Measurements from ENCODE around the gene PPP1R11.
A peak's percentile ranks its signal among the peaks of the same experiment; 100 is the strongest.

Gene PPP1R11

DNA sequence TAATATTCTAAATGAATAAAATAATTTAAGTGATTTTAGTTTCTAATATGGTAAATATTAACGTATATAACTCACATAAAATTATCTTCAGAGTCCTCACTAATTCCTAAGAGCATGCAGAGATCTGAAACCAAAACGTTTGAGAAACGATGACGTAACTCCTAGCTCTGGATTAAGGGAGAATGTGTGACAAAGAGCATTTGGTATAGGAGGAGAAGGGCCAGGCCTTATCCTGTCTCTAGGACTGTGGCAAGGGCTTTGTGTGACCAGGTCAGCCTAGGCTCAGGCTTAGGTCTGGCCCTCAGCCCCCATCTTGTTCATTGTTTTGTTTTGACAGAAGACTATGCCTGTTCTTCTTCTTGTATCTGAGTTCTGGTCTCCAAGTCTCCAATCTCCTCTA lies 25.2 kb upstream of the PPP1R11 start:
- Histone ChIP-seq H3K4me2 (ENCODE audit: low read length, poor library complexity, severe bottlenecking) (no peak overlapping the region), H3K18ac (ENCODE audit: low read depth in 1 of 2, low read length in 2 of 2) (no peak overlapping the region), H3K9me3 (ENCODE audit: control insufficient read depth, low read length) (no peaks in the 10 kb centered on the region), H3K36me3 (ENCODE audit: control insufficient read depth in 1 of 2, insufficient read depth in 2 of 2, low read depth in 1 of 2, low read length in 2 of 2) (no peaks in the 10 kb centered on the region), H2BK12ac (ENCODE audit: low read length in 2 of 2) (no peak overlapping the region), H3K4me1 (ENCODE audit: control insufficient read depth, insufficient read depth, low read depth, low read length) (peaks cover 2% of the 10 kb centered on the region), H3K4ac (ENCODE audit: low read depth in 1 of 2, low read length in 2 of 2) (no peak overlapping the region), H4K8ac (ENCODE audit: low read length) (no peak overlapping the region), H3K23ac (ENCODE audit: low read length in 2 of 2) (no peak overlapping the region), H3K4me3 (ENCODE audit: insufficient read depth in 1 of 2, low read depth in 1 of 2, low read length in 2 of 2) (no peak overlapping the region), H2BK120ac (ENCODE audit: low read depth, low read length) (no peak overlapping the region), H3K14ac (ENCODE audit: low read length in 2 of 2) (no peak overlapping the region), H3K27me3 (ENCODE audit: control insufficient read depth in 1 of 2, insufficient read depth in 1 of 2, low read length in 2 of 2) (no peaks in the 10 kb centered on the region), H2BK5ac (ENCODE audit: low read depth, low read length, poor library complexity, severe bottlenecking) (no peak overlapping the region), H3K9ac (ENCODE audit: low read length) (no peak overlapping the region), H3K79me1 (replicated peaks; ENCODE audit: low read length, poor library complexity, severe bottlenecking) (peaks cover 6% of the 10 kb centered on the region), H2BK15ac (ENCODE audit: low read depth, poor library complexity, severe bottlenecking) (no peak overlapping the region), H2AFZ (ENCODE audit: low read depth, low read length) (no peak overlapping the region), H3K27ac (ENCODE audit: low read length, poor library complexity, severe bottlenecking) (no peak overlapping the region), H4K91ac (ENCODE audit: low read length) (no peak overlapping the region), H2AK5ac (ENCODE audit: low read length, severe bottlenecking) (no peak overlapping the region)
- peak; percentile 3 for DNase-seq
- WGBS = 85% methylated on average over 3 of the region's 4 CpGs

DNA sequence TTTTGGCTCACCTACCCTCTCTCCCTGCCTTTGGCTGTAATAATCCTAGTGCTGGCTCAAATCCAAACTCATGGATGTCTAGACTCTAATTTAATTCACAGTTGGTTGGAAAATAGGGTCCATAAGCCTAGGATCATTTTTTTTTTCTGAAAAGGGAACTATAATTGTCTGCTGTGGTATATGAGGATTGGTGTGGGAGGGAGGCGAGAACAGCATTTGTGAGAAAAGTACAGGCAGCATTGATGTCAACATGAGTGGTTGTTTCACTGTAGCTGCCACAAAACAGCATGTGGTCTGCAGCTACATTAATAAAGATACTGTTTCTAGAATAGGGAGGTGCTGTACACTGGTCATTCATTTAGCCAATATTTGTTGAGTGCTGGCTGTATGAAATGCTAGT lies 24.5 kb upstream of the PPP1R11 start:
- no peak overlapping the region for H2BK15ac ChIP-seq (ENCODE audit: low read depth, poor library complexity, severe bottlenecking)
- H2BK120ac ChIP-seq (ENCODE audit: low read depth, low read length) = no peak overlapping the region
- H2BK12ac ChIP-seq (ENCODE audit: low read length in 2 of 2) = no peak overlapping the region
- no peak overlapping the region for H4K91ac ChIP-seq (ENCODE audit: low read length)
- no peak overlapping the region for H2AFZ ChIP-seq (ENCODE audit: low read depth, low read length)
- no peak overlapping the region for H3K18ac ChIP-seq (ENCODE audit: low read depth in 1 of 2, low read length in 2 of 2)
- H3K9me3 ChIP-seq (ENCODE audit: control insufficient read depth, low read length) = no peaks in the 10 kb centered on the region
- H2BK5ac ChIP-seq (ENCODE audit: low read depth, low read length, poor library complexity, severe bottlenecking) = no peak overlapping the region
- no peak overlapping the region for H3K4me2 ChIP-seq (ENCODE audit: low read length, poor library complexity, severe bottlenecking)
- 86% methylated on average over 1 of the region's 1 CpG for WGBS
- no peaks in the 10 kb centered on the region for H3K27me3 ChIP-seq (ENCODE audit: control insufficient read depth in 1 of 2, insufficient read depth in 1 of 2, low read length in 2 of 2)
- H4K8ac ChIP-seq (ENCODE audit: low read length) = no peak overlapping the region
- DNase-seq = no peak
- H3K36me3 ChIP-seq (ENCODE audit: control insufficient read depth in 1 of 2, insufficient read depth in 2 of 2, low read depth in 1 of 2, low read length in 2 of 2) = no peaks in the 10 kb centered on the region
- H3K79me1 ChIP-seq (replicated peaks; ENCODE audit: low read length, poor library complexity, severe bottlenecking) = peaks cover 6% of the 10 kb centered on the region
- H3K4me1 ChIP-seq (ENCODE audit: control insufficient read depth, insufficient read depth, low read depth, low read length) = peaks cover 2% of the 10 kb centered on the region
- no peak overlapping the region for H3K4me3 ChIP-seq (ENCODE audit: insufficient read depth in 1 of 2, low read depth in 1 of 2, low read length in 2 of 2)
- H3K27ac ChIP-seq (ENCODE audit: low read length, poor library complexity, severe bottlenecking) = no peak overlapping the region
- no peak overlapping the region for H3K9ac ChIP-seq (ENCODE audit: low read length)
- no peak overlapping the region for H3K4ac ChIP-seq (ENCODE audit: low read depth in 1 of 2, low read length in 2 of 2)
- H3K14ac ChIP-seq (ENCODE audit: low read length in 2 of 2) = no peak overlapping the region
- no peak overlapping the region for H3K23ac ChIP-seq (ENCODE audit: low read length in 2 of 2)
- H2AK5ac ChIP-seq (ENCODE audit: low read length, severe bottlenecking) = no peak overlapping the region

DNA sequence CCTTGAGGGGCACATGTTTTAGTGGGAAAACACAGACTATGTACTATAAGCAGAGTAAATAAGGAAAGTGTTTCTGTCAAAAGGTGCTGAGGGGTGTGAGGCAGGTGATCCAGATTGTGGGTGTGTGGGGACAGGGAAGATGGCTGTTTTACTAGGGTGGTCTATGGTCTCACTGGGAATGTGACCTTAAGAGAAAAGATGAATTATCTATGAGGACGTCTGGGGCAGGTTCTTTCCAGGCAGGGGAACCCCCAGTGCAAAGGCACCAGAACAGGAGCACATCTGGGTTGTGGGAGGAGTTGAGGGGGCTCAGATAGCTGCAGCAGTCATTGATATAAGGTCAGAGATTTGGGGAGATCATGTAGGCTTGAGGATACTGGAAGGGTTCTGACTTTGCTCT lies 24.1 kb upstream of the PPP1R11 start:
- Histone ChIP-seq H3K9ac (ENCODE audit: low read length) (no peak overlapping the region), H3K23ac (ENCODE audit: low read length in 2 of 2) (no peak overlapping the region), H3K14ac (ENCODE audit: low read length in 2 of 2) (no peak overlapping the region), H2BK120ac (ENCODE audit: low read depth, low read length) (no peak overlapping the region), H3K9me3 (ENCODE audit: control insufficient read depth, low read length) (no peaks in the 10 kb centered on the region), H2AFZ (ENCODE audit: low read depth, low read length) (no peak overlapping the region), H2BK12ac (ENCODE audit: low read length in 2 of 2) (no peak overlapping the region), H3K79me1 (replicated peaks; ENCODE audit: low read length, poor library complexity, severe bottlenecking) (peaks cover 6% of the 10 kb centered on the region), H3K27ac (ENCODE audit: low read length, poor library complexity, severe bottlenecking) (no peak overlapping the region), H3K4me3 (ENCODE audit: insufficient read depth in 1 of 2, low read depth in 1 of 2, low read length in 2 of 2) (no peak overlapping the region), H2BK15ac (ENCODE audit: low read depth, poor library complexity, severe bottlenecking) (no peak overlapping the region), H3K18ac (ENCODE audit: low read depth in 1 of 2, low read length in 2 of 2) (no peak overlapping the region), H4K8ac (ENCODE audit: low read length) (no peak overlapping the region), H4K91ac (ENCODE audit: low read length) (no peak overlapping the region), H2BK5ac (ENCODE audit: low read depth, low read length, poor library complexity, severe bottlenecking) (no peak overlapping the region), H3K4me1 (ENCODE audit: control insufficient read depth, insufficient read depth, low read depth, low read length) (peaks cover 2% of the 10 kb centered on the region), H3K4me2 (ENCODE audit: low read length, poor library complexity, severe bottlenecking) (no peak overlapping the region), H3K4ac (ENCODE audit: low read depth in 1 of 2, low read length in 2 of 2) (no peak overlapping the region), H2AK5ac (ENCODE audit: low read length, severe bottlenecking) (no peak overlapping the region), H3K27me3 (ENCODE audit: control insufficient read depth in 1 of 2, insufficient read depth in 1 of 2, low read length in 2 of 2) (no peaks in the 10 kb centered on the region), H3K36me3 (ENCODE audit: control insufficient read depth in 1 of 2, insufficient read depth in 2 of 2, low read depth in 1 of 2, low read length in 2 of 2) (no peaks in the 10 kb centered on the region)
- DNase-seq = no peak
- WGBS = 43% methylated on average over 1 of the region's 1 CpG

DNA sequence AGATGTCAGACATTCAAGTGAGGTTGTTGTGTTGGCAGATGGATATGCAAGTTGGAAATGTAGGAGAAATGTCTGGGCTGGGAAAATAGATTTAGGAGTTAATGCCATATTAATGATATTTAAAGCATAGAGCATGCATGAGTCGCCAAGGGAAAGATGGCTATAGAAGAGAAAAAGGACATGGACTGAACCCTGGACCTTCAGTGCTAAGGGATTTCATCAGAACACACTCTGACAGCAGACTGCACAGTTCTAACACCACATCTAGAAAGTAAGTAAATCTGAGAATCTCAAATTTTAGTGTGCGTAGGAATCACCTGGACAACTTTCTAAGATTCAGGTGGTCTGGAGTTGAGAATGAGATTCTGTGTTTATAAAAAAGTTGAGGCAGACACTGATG lies 23.3 kb upstream of the PPP1R11 start:
- H3K4me1 ChIP-seq (ENCODE audit: control insufficient read depth, insufficient read depth, low read depth, low read length) = peaks cover 2% of the 10 kb centered on the region
- no peaks in the 10 kb centered on the region for H3K27me3 ChIP-seq (ENCODE audit: control insufficient read depth in 1 of 2, insufficient read depth in 1 of 2, low read length in 2 of 2)
- no peak overlapping the region for H2BK120ac ChIP-seq (ENCODE audit: low read depth, low read length)
- no peak overlapping the region for H2BK12ac ChIP-seq (ENCODE audit: low read length in 2 of 2)
- H3K23ac ChIP-seq (ENCODE audit: low read length in 2 of 2) = no peak overlapping the region
- no peak overlapping the region for H4K8ac ChIP-seq (ENCODE audit: low read length)
- no peaks in the 10 kb centered on the region for H3K9me3 ChIP-seq (ENCODE audit: control insufficient read depth, low read length)
- H3K4me3 ChIP-seq (ENCODE audit: insufficient read depth in 1 of 2, low read depth in 1 of 2, low read length in 2 of 2) = no peak overlapping the region
- H2AFZ ChIP-seq (ENCODE audit: low read depth, low read length) = no peak overlapping the region
- H3K79me1 ChIP-seq (replicated peaks; ENCODE audit: low read length, poor library complexity, severe bottlenecking) = peaks cover 6% of the 10 kb centered on the region
- DNase-seq = no peak
- no peak overlapping the region for H2AK5ac ChIP-seq (ENCODE audit: low read length, severe bottlenecking)
- no peak overlapping the region for H2BK15ac ChIP-seq (ENCODE audit: low read depth, poor library complexity, severe bottlenecking)
- H3K18ac ChIP-seq (ENCODE audit: low read depth in 1 of 2, low read length in 2 of 2) = no peak overlapping the region
- no peak overlapping the region for H3K4me2 ChIP-seq (ENCODE audit: low read length, poor library complexity, severe bottlenecking)
- no peak overlapping the region for H3K4ac ChIP-seq (ENCODE audit: low read depth in 1 of 2, low read length in 2 of 2)
- H4K91ac ChIP-seq (ENCODE audit: low read length) = no peak overlapping the region
- no peak overlapping the region for H2BK5ac ChIP-seq (ENCODE audit: low read depth, low read length, poor library complexity, severe bottlenecking)
- H3K27ac ChIP-seq (ENCODE audit: low read length, poor library complexity, severe bottlenecking) = no peak overlapping the region
- H3K36me3 ChIP-seq (ENCODE audit: control insufficient read depth in 1 of 2, insufficient read depth in 2 of 2, low read depth in 1 of 2, low read length in 2 of 2) = no peaks in the 10 kb centered on the region
- H3K14ac ChIP-seq (ENCODE audit: low read length in 2 of 2) = no peak overlapping the region
- no peak overlapping the region for H3K9ac ChIP-seq (ENCODE audit: low read length)
- WGBS = 100% methylated on average over 1 of the region's 2 CpGs
